Measurements from ENCODE around the gene RBMS1. TPM values are rescaled to one million over a fixed set of nuclear protein-coding genes. Genes with fewer than 3 reads are reported as not detected.
"Not testable (repeated sequence)": the region's sequence is repeated elsewhere in the genome, so short reads cannot be mapped to it uniquely, and the experiment has no call there.

RBMS1 gene
- polyA plus RNA-seq, 1 donor, result 61.3 TPM

DNA sequence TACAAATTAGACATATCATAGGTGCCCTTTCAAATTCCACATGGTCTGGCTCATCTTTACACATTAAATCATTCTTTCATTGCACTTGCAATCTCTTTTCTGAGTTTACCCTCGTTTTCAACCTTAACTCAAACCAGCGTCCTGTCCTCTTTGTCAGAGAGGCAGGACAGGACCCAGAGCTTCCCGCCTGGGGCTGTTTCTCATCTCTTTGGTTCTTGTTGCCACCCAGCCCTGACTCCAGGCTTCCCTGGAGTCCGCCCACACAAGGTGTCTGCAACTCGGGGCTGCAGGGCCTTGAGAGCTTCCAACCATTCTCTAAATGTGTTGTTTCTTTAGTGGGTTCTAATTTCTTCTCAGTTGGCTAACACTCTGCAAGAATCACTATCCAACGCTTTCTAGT lies 24.4 kb downstream of the RBMS1 start:
- no peak for DNase-seq

DNA sequence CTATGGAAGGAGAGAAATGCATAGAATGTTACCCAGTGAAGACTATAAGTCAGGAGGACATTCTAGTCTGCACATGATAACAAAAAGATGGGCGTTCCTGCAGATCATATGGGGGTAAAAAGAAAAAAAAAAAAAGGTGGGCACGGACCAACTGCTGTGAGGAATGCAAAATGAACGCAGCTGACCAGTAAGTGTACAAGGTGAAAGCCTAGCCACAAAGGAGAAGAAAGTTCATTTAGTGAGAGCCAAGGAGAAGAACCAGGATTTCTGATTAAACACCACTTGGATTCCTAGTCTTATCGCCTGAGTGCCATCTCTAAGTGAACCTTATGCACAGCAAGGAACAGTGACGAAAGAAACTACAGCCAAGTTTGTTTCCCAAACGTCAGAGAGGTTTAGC lies 26.5 kb downstream of the RBMS1 start:
- no peak for DNase-seq

DNA sequence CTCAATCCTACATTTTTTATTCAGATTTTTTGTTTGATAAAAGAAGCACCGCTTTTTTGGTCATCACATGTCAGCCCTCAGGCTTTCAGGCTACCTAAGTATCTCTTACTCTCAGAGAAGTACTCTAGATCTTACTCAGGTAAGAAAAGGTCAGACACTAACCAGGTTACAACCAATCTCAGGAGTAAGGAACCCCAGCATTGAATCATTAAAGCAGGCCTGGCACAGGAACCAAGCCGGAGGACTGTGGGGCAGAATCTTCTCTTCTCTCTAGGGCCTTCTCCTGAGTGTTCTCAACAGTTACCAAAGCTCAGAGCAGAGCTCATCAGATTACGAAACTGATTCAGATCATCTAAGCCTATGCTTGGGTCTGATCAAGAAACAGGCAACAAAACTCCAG lies 28.2 kb downstream of the RBMS1 start:
- DNase-seq, result no peak

DNA sequence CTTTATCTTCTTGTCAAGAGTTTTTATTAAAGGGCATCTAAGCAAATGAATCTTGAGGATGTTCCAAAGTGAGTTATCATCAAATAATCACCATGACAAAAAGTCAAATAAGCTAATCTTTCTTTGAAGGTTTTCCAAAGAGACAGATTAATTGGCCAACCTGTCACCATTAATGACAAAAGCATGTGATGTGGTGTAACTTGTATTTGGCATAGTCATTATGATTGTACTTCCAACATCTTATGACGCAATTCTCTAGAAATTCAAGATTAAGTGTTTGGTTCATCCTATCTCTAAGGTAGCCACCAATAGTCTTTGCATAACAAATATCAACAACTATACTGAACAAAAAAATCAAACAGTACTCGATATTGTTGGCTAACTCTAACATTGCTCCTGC lies 28.6 kb downstream of the RBMS1 start:
- DNase-seq, result no peak

DNA sequence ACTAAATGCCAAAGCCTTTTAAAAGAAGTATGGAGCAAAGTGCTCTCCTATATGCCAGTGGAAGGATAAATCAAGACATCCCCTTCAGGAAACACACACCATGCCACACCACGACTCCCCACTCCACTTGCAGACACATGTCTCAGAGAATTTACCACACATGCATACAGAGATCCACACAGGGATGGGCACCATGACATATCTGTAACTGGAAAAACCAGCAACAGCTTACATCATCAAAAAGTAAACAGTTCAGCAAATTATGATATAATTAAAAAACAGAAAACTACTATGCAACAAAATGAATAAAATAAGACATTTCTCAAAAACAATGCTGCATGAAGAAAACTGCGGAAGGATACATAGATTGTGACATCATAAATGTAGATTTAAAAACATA lies 29.6 kb downstream of the RBMS1 start:
- no peak for DNase-seq

DNA sequence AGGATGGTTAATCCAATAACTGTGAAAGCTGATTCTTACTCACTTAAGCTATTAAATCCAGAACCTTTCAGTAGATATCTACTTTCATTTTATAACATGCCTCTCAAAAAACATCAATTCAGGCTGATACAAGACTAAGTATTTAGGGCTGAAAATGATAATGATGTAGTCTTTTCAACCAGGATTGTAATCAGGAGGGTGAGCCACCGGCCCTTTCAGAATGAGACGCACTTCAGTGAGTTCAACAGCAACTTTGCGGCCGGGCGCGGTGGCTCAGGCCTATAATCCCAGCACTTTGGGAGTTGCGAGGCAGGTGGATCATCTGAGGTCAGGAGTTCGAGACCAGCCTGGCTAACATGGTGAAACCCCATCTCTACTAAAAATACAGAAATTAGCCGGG lies 30.4 kb downstream of the RBMS1 start:
- no peak for DNase-seq

DNA sequence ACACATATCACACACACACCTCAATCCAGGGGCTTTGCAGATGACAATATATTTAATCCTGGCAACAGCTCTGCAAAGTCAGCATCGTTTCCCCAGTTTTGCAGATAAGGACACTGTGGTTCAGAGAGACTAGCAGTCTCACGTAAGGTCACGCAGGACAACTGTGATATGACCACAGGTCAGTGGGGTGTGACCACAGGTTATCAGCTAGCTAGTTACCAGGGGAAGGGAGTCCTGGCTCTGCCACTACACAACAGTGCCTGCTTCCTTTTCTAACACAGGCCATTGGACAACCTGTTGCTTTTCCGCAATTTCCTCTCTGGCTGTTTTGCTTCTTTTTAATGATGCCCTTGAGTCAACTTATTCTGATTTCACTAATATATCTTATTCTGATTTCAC lies 33.3 kb downstream of the RBMS1 start:
- no peak for DNase-seq

DNA sequence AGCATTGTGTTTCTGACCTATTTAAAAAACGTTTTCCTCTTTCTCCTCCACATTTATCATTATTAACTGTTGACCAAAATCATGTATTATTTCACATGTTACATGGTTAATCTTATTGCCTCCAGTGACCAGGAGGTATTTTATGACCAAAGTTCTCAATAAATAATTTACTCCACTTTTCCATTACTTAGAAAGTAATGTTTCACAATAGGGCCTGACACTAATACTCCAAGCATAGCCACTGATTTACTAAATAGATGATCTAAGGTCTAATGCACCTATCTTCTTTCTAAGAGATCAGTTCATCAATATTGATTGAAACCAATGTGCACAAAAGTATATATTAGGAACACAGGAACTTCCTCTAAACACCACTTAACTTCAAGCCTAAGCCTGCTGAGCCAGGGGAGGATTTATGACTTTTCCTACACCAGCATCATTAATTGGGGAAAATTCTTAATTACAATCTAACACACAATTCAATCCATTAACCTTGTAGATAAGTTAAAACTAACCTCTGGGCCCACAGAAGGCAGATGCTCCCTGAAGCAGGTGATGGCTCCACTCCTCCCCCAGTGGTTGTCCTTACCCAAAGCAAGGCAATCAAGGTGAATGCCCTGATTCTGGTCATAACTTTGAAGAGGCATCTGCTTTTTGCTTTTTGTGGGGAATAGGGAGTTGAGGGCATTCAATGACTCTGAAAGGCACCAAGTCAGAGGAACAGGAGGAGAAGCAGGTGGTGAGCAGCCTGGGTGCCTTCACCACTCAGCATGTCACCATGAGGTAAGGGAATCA lies 33.9 kb downstream of the RBMS1 start:
- DNase-seq, result no peak

DNA sequence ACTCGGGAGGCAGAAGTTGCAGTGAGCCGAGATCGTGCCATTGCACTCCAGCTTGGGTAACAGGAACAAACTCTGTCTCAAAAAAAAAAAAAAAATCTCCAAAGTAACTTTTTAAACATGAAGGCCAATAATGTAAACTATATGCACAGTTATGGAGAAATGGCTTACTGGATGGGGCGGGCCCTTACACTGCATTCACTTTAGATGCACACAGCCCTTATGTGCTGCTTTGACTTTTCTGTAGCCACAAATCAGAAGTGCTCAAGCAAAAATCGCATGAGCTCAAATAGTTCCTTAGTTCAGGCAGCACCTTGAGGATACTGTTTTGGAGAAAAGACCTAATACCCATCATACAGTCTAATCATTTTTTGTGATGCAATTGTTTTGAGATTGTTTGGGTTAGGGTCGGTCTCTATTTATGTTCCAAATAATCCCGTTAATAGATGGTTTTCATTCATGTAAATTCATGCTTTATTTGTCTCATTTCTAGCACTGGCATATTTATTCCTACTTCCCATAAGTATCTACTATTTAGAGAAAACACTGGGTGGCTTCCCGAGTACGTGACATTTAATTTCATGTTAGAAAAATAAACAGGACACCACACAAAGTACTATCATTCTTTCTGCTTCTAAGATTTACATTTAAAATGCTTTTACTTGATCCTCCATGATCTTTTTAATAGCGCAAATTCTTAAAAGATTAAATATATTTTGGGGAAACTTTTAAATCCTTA lies 34.7 kb downstream of the RBMS1 start:
- no peak for DNase-seq

DNA sequence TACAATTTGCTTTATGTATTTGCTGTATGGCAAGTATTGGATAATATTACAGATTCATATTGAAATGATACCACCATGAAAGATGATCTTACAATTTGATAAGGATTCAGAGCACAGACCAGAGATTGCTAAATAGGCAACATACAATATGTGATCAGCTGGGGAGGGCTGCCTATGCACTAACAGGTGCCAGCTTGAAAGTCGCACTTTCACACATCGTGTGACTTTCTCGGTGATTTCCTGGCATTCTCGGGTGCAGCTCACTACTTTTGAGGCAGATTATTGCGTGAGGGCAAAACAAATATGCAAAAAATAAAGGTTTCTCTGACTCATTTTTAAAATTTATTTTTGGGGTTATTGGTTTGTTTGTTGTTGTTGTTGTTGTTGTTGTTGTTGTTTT lies 36.0 kb downstream of the RBMS1 start:
- no peak for DNase-seq

DNA sequence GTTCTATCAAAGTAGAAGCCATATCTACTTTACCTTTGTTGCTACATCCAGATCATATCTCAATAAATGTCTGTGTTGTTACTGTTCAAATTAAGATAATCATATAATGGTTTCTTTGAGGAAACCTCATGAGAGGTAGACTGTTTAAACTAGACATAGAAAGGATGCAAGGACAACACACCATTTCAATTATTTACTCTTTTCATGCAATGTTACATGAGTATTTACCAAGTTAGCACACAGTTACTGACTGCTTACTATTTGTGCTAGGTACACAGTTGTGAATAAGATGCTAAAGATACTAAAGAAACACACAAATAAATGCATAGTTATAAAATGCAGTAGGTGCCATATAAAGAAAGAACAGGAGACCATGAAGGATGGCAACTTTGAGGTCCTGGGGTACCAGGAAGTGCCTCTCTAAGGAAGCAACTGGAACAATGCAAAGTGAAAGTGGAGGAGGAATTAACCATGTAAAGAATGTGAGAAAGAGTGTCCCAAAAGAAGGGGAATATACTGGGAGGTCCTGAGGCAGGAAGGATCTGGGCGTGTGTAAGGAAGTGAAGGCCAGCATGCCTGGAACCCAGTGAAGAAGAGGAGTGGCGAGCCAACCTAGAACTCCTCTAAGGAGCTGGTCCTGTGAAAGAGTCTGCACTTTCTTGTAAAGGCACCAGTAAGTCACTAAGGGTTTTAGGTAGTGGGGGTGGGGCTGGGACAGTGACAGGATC lies 39.4 kb downstream of the RBMS1 start:
- DNase-seq, result no peak

DNA sequence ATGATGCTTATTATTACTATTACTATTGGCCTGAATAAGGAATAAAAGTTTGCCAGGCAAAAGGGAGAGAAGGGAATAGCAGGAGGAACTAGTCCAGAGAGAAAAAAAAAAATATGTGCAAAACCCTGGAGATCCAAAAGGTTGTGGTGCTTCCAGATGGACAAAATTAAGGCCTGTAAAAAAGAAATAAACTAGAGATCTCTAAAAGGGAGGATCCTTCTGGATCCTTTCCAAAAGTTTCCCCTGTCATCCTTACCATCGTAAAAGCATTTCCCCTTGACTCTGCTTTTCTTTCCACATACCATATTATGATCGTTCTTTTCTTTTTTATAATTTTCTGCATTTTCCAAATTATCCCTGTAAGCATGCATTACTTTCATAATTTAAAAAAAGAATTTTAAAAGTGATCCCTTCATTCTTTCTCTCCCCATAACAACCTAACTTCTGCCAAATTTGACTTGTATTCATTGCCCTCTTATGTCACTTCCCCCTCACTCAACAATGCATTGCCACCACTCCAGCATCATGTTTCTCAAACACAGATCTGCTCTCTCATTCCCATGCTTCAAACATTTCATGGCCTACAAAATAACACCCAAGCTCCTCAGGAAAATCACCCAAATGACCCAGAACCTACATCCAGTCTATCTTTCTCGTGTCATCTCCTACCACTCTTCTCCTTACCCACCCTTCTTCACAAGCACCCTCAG lies 40.3 kb downstream of the RBMS1 start:
- no peak for DNase-seq

DNA sequence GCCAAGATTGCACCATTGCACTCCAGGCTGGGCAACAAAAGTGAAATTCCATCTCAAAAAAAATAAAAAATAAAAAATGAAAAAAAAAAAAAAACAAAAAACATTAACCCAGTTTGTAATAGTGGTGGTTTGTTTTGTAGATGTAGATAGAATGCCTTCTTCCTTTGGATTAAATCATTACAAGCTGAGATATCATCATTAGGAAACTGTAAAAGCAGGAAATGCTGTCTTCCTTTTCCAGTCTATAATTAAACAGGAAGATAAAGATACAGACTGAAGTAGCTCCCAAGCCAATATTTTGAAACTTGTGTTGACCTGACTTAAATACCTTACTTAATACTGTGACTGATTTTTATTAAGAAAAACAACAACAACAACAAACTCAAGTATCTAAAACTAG lies 43.1 kb downstream of the RBMS1 start:
- DNase-seq, result no peak

DNA sequence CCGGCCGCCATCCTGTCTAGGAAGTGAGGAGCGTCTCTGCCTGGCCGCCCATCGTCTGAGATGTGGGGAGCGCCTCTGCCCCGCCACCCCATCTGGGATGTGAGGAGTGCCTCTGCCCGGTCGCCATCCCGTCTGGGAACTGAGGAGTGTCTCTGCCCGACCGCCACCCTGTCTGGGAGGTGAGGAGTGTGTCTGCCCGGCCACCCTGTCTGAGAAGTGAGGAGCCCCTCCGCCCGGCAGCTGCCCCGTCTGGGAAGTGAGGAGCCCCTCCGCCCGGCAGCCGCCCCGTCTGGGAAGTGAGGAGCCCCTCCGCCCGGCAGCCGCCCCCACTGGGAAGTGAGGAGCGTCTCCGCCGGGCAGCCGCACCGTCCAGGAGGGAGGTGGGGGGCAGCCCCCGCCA lies 44.8 kb downstream of the RBMS1 start:
- DNase-seq, result not testable (repeated sequence)

DNA sequence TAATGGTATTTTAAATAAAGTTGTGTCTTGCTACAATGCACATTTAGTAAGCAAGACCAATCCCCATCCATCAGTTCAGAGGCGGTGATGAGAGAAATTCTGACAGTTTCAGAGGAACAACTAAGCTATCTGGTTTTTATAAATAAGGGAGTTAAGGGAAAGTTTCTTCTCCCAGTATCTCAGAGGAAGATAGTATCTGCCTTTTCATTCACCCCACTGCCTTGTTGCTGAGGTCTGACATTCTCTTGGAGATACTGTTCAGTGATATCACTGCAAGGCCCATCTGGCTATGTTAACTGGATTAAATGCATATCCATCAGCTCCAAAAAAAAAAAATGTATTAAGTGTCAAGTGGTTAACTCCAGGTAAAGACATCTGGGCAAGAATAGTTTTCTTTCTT lies 47.9 kb downstream of the RBMS1 start:
- DNase-seq, result no peak

DNA sequence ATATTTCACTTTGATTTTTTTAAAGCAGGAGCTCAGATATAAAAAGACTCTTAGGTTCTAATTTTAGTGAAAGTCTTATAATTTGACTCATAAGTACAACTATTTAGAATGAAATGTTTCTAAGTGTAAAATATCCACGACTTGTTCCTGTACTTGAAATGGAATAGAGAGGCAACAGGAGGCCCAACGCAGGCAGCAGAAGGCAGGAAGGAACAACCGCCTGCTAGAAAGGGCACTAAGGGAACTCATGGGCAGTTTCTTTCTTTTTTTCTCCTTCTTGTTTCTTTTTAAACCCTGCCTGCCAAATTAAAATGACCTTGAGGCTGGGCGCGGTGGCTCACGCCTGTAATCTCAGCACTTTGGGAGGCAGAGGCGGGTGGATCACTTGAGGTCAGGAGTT lies 51.0 kb downstream of the RBMS1 start:
- DNase-seq, result no peak

DNA sequence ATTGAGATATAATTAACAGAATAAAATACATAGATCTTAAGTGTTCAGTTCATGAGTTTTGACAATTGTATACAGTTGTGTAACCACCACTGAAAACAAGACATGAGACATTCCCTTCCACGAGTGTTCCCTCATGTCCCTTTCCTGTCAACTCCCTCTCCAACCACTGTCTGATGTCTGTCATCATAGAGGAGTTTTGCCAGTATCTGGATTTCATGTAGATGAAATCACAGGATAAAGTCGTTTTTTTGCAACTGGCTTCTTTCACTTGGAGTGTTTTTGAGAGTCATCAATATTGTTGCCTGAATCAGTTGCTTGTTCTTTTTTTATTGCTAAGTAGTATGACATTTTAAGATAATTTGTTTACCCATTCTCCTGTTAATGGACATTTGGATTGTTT lies 52.7 kb downstream of the RBMS1 start:
- DNase-seq, result no peak

DNA sequence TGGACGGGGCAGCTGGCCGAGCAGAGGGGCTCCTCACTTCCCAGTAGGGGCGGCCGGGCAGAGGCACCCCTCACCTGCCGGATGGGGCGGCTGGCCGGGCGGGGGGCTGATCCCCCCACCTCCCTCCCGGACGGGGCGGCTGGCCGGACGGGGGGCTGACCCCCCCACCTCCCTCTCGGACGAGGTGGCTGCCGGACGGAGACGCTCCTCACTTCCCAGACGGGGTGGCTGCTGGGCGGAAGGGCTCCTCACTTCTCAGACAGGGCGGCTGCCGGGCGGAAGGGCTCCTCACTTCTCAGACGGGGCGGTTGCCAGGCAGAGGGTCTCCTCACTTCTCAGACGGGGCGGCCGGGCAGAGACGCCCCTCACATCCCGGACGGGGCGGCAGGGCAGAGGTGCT lies 54.6 kb downstream of the RBMS1 start:
- DNase-seq, result not testable (repeated sequence)

DNA sequence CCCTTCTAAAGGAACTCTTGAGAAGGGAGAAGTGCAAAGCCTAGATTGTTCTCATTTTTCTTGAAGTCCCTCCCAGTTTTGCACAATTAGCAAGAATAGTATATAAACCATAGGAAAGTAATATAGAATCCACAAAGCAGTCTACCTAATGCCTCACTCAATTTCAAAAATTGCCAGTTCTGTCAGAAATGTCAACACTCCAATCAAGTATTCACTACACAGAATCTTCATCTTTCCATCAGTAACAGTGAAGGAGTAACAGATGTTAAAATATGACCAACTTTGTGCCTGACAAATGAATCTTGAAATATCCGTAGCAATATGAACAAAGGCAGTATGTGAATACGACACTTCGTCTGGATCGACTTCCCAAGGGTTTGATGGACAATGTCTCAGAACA lies 56.3 kb downstream of the RBMS1 start:
- DNase-seq, result no peak

DNA sequence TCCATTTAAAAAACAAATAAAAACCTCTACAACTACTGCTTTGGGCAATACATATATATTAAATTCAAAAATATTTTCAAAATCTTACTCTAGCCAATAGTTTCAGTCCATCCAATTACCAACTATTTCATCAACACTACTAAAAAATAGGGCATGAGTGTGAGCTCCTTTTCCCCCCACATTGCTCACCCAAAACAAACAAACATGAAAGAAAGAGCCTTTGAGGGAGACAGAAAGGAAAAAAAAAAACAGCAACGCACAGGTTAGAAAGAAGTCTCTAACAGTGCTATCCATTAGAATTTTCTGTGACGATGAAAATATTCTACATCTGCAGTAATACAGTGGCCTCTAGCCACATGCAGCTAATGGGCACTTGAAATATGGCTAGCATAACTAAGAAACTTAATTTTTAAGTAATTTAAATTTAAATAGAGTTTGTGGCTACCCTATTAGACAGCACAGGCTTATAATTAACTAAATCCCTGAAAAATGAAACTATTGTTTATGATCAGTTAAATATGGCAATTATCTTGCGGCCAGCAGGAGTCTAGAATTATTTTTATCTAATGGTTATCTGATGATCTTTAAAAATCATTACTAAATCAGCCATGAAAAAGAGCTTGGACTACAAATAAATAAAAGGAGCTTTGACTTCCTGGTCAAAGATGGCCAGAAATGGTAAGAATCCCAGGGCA lies 59.2 kb downstream of the RBMS1 start:
- DNase-seq, result no peak

DNA sequence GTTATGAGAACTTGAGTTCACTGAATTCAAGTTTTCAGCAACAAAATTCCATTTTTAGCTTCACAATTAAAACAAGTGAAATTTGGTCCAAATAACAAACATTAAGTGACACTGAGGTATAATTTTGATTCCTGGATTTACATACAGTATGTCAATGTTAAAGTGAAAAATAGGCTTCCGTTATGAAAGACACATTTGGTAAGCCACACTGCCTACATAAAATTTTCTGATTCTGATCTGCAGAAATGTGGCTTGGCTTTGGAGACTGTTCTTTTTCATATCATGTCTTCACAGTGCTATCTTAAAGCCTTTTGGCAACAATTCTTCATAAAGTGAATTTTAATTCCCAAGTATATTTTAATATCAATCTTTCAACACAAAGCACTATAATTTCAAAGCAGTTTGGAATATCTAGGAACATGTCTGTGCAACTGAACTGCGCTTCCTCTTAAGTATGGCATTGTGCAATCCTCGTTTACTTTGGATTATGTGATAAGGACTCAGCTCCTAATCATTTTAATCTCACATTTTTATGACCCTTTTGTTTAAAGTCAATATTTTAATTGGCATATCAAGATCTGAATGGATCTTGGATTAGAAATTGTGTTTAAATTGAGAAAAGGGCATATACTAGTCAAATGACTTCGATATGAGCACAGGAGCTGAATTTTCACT lies 60.0 kb downstream of the RBMS1 start:
- DNase-seq, result no peak

DNA sequence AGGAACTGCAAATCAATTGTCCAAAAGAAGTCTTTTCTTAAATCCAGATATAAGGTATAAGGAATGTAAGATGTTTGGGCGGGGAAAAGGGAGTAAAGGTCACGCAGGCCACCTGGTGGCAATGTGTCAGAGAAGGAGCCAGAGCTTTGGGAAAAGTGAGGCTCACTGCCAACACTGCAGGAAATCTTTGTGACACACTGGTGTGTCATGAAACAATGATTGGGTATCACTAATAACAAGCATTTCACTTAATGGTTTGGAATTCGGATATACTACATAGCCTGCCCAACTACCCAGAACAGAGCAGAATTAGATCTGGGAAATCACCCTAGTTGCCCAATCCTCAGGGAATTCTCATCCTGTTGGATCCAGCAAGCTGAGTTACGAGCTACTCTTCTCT lies 61.0 kb downstream of the RBMS1 start:
- no peak for DNase-seq

Data from hindlimb muscle (tissue), 1 donor.